Activated T-helper 2 cell treated with anti-CD3 and anti-CD28 coated beads, Interferon-gamma antibody, Interleukin-2, Interleukin-4, amounts not matched to agents 10 μg/mL and 5 μg/mL and 100 μg/mL, durations not matched to agents 14 hours and 24 hours and 36 hours (primary cell): Measurements from ENCODE around the gene SHTN1. TPM values are rescaled to one million over a fixed set of nuclear protein-coding genes. Genes with fewer than 3 reads are reported as not detected.

Experiments used
- DNase-seq: peaks from one replicate; pipeline ENCODE4 v3.0.0; 2021; ENCODE audit warnings: low spot score
- H3K27ac Mint-ChIP-seq: one replicate; pipeline ENCODE4 v1.8.0; 2021; ENCODE audit warnings: mixed read lengths
- H3K27me3 Mint-ChIP-seq: one replicate; pipeline ENCODE4 v1.8.0; 2021; ENCODE audit warnings: low read depth, mixed read lengths
- H3K36me3 Mint-ChIP-seq: one replicate; pipeline ENCODE4 v1.8.0; 2021; ENCODE audit warnings: low read depth, mixed read lengths
- H3K4me1 Mint-ChIP-seq: one replicate; pipeline ENCODE4 v1.8.0; 2021; ENCODE audit warnings: low read depth, mixed read lengths
- H3K4me3 Mint-ChIP-seq: one replicate; pipeline ENCODE4 v1.8.0; 2021; ENCODE audit warnings: low read depth, mild to moderate bottlenecking, moderate library complexity, mixed read lengths
- H3K9me3 Mint-ChIP-seq: one replicate; pipeline ENCODE4 v1.8.0; 2021; ENCODE audit warnings: mixed read lengths
- intact Hi-C: fragments of 100-400 bp; cut with micrococcal nuclease; formaldehyde crosslinking; loops from one replicate; pipeline ENCODE4 v1.15.1; 2023
- total RNA-seq: library from RNA; stranded (reverse); gene quantifications from 2 replicates; pipeline ENCODE4 v1.2.3, GENCODE V29; 2022

The SHTN1 gene
- total RNA-seq, 1 donor from 2014 or later, result not detected

DNA sequence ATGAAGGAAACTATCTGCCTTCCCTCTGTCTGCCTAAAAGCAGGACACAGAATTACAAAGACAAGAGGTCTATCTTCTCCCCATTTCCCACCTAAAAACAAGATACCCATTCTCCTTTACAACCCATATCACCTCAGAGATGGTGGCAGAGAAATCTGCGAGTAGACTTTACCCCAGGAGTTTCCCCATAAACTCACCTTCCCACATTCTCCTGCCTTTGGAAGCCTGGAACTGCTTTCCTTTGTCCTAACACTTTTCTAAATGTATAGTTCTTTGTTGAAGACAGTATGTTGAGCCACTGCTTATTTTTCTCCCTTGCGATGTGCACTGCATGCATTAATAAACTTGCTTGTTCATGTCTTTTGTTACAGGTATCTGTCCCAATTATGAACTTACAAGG lies 8.0 kb downstream of the SHTN1 start:
- Mint-ChIP-seq H3K4me3 (no peak overlapping the region), H3K4me1 (no peaks in the 10 kb centered on the region), H3K36me3 (no peaks in the 10 kb centered on the region), H3K9me3 (no peaks in the 10 kb centered on the region), H3K27me3 (no peaks in the 10 kb centered on the region), H3K27ac (no peak overlapping the region)
- intact Hi-C loops, result no loop called here
- DNase-seq, result no peak

DNA sequence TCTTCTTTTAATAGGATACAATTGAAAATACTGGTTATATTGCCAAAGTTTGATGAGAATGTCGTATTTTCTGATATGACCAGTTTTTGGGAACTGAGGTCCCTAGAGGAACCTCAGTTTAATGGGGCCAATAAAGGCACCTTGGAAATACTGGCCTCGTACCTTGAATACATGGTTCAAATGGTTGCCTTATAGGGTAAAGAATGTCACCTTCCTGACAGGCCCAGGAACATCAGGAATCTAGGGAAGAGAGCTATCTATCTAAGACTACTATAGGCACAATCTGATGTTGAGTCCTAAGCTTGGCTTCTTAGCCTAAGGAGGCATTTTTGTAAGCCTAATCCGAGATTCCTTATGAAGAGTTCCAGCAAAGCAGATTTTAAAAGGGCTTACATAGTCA lies 9.3 kb downstream of the SHTN1 start:
- Mint-ChIP-seq H3K27ac (no peak overlapping the region), H3K9me3 (no peaks in the 10 kb centered on the region), H3K27me3 (no peaks in the 10 kb centered on the region), H3K36me3 (no peaks in the 10 kb centered on the region), H3K4me3 (no peak overlapping the region), H3K4me1 (no peaks in the 10 kb centered on the region)
- no peak for DNase-seq
- intact Hi-C loops, result no loop called here

DNA sequence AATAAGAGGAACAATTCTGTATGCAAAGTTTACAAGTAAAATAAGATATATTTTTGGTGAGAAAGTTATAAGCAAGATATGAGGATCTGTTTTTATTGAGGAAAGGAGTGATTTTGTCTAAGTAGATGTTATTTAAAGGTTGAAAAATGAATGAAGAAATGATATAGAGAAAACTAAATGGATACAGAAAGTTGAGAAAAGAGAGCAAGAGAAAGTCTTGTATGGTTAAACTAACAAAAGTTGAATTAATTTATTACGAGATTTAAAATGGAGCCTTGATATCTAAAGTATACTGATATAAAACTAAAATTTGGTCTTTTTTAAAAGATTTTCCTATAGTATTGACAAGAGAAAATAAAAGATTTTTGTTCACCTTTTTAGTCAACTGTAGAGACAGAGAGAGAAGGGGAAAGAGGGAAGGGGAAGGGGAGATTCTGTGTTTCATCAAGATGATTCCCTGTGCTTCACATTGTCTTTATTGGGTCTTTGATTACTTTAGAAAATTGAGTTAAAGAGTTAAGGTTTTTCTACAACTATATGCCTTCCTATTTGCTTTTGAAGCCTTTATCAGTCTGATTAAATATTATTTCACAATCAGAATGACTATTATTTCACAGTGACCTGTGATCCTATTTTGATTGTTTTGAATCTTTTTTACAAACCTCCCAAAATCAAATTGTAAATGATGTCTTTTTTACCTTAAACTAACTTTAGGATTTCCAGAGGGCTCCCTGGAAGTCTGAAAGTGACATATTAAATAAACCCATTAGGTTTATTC lies 10.7 kb downstream of the SHTN1 start:
- no peak for DNase-seq
- Mint-ChIP-seq H3K27me3 (no peaks in the 10 kb centered on the region), H3K4me1 (no peaks in the 10 kb centered on the region), H3K9me3 (no peaks in the 10 kb centered on the region), H3K4me3 (no peak overlapping the region), H3K27ac (no peak overlapping the region), H3K36me3 (no peaks in the 10 kb centered on the region)
- intact Hi-C loops, result no loop called here

DNA sequence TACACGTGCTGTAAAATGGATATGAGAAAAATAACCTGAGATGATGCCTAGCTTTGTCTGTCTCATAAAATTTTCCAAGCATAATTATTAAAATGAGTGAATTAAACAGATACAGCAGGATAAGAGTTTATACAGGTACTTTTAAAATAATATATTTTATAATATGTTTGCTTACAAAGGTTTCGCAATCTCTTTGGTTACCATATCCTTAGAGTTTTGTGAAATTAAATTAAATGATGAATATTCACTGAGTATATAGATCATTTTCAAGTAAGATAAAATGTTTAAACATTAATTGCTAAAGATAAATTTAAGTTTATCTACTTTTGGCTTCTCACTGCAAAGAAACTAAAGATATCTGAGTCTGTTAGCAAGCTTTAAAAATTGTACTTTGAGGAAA lies 11.4 kb downstream of the SHTN1 start:
- Mint-ChIP-seq H3K27ac (no peak overlapping the region), H3K4me1 (no peaks in the 10 kb centered on the region), H3K27me3 (no peaks in the 10 kb centered on the region), H3K9me3 (no peaks in the 10 kb centered on the region), H3K4me3 (no peak overlapping the region), H3K36me3 (no peaks in the 10 kb centered on the region)
- intact Hi-C loops, result no loop called here
- DNase-seq, result no peak

GRCh38 chr10:116992183-116992582 lies 12.8 kb downstream of the SHTN1 start:
- DNase-seq, result no peak
- Mint-ChIP-seq H3K36me3 (no peaks in the 10 kb centered on the region), H3K27me3 (no peaks in the 10 kb centered on the region), H3K4me3 (no peak overlapping the region), H3K27ac (no peak overlapping the region), H3K9me3 (no peaks in the 10 kb centered on the region), H3K4me1 (no peaks in the 10 kb centered on the region)
- intact Hi-C loops, result no loop called here

DNA sequence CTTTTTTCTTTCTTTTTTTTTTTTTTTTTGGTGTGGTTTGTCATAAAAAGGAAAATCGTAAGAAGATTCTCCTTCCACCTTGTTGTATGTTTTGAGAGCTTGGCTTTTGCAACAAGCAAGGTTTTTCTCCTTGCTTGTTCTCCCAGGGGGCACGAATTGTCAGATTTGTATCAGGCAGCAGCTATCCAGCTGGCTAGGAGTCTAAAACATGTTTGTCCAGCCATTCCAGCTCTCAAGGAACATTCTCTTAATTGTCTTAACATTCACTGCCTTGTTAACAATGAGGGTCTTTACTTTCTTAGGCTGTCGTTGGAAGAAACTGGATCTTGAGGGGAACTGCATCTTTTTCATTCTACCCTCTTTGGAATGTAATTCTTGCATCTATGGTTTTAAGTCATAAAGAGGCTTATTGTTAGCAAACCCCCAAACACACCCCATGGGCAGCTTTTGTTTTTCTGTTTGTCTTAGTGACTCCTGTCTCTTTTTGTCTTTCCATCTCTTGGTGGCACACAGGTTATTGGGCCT lies 14.6 kb downstream of the SHTN1 start:
- Mint-ChIP-seq H3K4me3 (no peak overlapping the region), H3K27me3 (no peaks in the 10 kb centered on the region), H3K4me1 (no peaks in the 10 kb centered on the region), H3K36me3 (no peaks in the 10 kb centered on the region), H3K9me3 (no peaks in the 10 kb centered on the region), H3K27ac (no peak overlapping the region)
- intact Hi-C loops, result no loop called here
- DNase-seq, result no peak

DNA sequence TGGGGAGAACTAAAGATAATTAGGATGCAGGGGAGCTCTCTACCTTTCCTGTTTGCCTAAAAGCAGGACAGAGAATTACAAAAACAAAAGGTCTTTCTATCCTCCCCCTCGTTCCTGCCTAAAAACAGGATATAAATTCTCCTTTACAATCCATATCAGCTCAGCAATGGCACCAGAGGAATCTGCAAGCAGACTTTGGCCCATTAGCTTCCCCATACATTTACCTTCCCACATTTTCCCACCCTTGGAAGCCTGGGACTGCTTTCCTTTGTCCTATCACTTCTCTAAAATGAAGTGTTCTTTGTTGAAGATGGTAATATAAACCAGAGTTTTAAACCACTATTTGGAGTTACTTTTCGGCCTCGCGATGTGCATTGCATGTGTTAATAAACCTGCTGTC lies 15.5 kb downstream of the SHTN1 start:
- Mint-ChIP-seq H3K9me3 (no peaks in the 10 kb centered on the region), H3K4me1 (no peaks in the 10 kb centered on the region), H3K27ac (no peak overlapping the region), H3K27me3 (no peaks in the 10 kb centered on the region), H3K36me3 (no peaks in the 10 kb centered on the region), H3K4me3 (no peak overlapping the region)
- no peak for DNase-seq
- intact Hi-C loops, result no loop called here

- intact Hi-C loops, result no loop called here
- no peak for DNase-seq
- H3K4me3 Mint-ChIP-seq, result no peak overlapping the region
- H3K36me3 Mint-ChIP-seq, result no peaks in the 10 kb centered on the region
- no peaks in the 10 kb centered on the region for H3K4me1 Mint-ChIP-seq
- H3K27ac Mint-ChIP-seq, result no peak overlapping the region
- H3K9me3 Mint-ChIP-seq, result no peaks in the 10 kb centered on the region
- H3K27me3 Mint-ChIP-seq, result no peaks in the 10 kb centered on the region
These were observed 16.7 kb downstream of the SHTN1 start for GRCh38 chr10:116988311-116988710.

- no peak for DNase-seq
- H3K4me3 Mint-ChIP-seq, result no peak overlapping the region
- no peak overlapping the region for H3K27ac Mint-ChIP-seq
- no peaks in the 10 kb centered on the region for H3K9me3 Mint-ChIP-seq
- intact Hi-C loops, result no loop called here
- H3K4me1 Mint-ChIP-seq, result no peaks in the 10 kb centered on the region
- H3K27me3 Mint-ChIP-seq, result no peaks in the 10 kb centered on the region
- H3K36me3 Mint-ChIP-seq, result no peaks in the 10 kb centered on the region
These were observed 19.4 kb downstream of the SHTN1 start for GRCh38 chr10:116985611-116986010.

GRCh38 chr10:116984202-116984990 lies 20.6 kb downstream of the SHTN1 start:
- Mint-ChIP-seq H3K4me1 (no peaks in the 10 kb centered on the region), H3K9me3 (no peaks in the 10 kb centered on the region), H3K27me3 (no peaks in the 10 kb centered on the region), H3K36me3 (no peaks in the 10 kb centered on the region), H3K27ac (no peak overlapping the region), H3K4me3 (no peak overlapping the region)
- intact Hi-C loops, result no loop called here
- no peak for DNase-seq

DNA sequence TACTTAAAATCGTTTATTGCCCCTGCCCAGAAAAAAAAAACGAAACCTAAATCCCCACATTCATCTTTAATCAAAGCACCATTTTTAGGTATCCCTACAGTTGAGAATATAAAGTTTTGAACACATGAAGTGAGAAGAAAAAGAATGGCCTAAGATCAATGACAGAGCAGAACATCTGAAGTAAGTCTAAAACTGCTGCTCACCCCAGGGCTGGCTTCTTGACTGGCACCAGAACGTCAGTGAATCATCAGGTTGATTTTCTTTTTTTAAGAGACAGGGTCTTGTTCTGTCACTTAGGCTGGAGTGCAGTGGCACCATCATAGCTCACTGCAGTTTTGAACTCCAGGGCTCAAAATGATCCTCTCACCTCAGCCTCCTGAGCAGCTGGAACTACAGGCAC lies 24.9 kb downstream of the SHTN1 start:
- H3K4me3 Mint-ChIP-seq, result no peak overlapping the region
- no peaks in the 10 kb centered on the region for H3K27me3 Mint-ChIP-seq
- no peak for DNase-seq
- no peak overlapping the region for H3K27ac Mint-ChIP-seq
- no peaks in the 10 kb centered on the region for H3K9me3 Mint-ChIP-seq
- no peaks in the 10 kb centered on the region for H3K36me3 Mint-ChIP-seq
- intact Hi-C loops, result no loop called here
- no peaks in the 10 kb centered on the region for H3K4me1 Mint-ChIP-seq

DNA sequence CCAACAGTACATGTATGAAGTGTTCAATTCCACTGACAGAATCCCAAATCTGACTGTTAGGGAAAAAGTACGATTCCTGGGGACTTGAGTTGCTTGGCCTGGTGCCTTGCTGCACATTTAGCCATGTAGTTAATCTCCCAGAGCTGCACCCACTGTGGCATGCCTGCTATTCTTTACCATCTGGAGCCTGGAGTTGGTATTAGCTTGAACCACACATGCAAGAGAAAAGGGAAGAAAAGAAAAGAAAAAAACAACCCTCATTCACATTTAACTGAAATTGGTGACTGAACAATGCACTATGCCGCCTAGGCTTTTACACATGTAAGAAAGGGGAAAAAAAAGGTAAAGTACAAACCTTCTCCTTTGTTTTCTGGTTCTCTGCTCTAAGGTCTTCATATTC lies 26.1 kb downstream of the SHTN1 start:
- H3K4me1 Mint-ChIP-seq, result no peaks in the 10 kb centered on the region
- H3K4me3 Mint-ChIP-seq, result no peak overlapping the region
- intact Hi-C loops, result no loop called here
- DNase-seq, result no peak
- no peaks in the 10 kb centered on the region for H3K27me3 Mint-ChIP-seq
- no peak overlapping the region for H3K27ac Mint-ChIP-seq
- H3K9me3 Mint-ChIP-seq, result no peaks in the 10 kb centered on the region
- H3K36me3 Mint-ChIP-seq, result no peaks in the 10 kb centered on the region

DNA sequence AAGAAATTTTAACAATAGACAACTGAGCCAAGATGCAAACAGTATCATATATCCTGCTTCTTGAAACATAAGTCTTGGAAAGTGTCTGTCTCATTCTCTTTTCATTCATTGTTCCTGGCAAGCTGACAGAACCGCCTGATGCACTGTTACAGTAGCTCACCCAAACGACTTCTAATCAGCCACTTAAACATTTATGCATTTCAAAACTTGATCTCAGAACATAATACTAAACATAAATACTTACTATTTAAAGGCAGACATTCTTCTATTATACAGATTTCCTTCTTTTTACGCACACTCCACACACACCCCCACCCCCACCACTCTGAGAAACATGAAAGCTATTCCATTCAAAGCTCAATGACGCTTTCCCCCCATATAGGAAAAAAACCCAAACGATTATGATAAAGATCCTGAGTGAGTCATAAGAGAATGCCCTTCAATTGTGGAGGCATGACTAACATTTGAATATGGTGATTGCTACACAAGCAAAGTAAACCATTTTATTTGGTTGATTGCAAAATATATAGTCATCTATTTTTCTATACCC lies 30.5 kb downstream of the SHTN1 start:
- no peak for DNase-seq
- intact Hi-C loops, result no loop called here
- Mint-ChIP-seq H3K36me3 (no peaks in the 10 kb centered on the region), H3K4me3 (no peak overlapping the region), H3K9me3 (no peaks in the 10 kb centered on the region), H3K27me3 (no peaks in the 10 kb centered on the region), H3K4me1 (no peaks in the 10 kb centered on the region), H3K27ac (no peak overlapping the region)
